Endothelial cell (in vitro differentiated cells): ENCODE results near the gene LRRC3B. TPM values are rescaled to one million over a fixed set of nuclear protein-coding genes. Genes with fewer than 3 reads are reported as not detected.

Experiments used
- DNase-seq: peaks from one replicate; pipeline ENCODE4 v3.0.0; 2021; ENCODE audit warnings: low spot score
- H3K27ac Mint-ChIP-seq: one replicate; pipeline ENCODE4 v1.8.0; 2021; ENCODE audit warnings: mixed read lengths, inconsistent platforms; ENCODE audit not compliant: unreplicated experiment
- H3K27me3 Mint-ChIP-seq: one replicate; pipeline ENCODE4 v1.8.0; 2021; ENCODE audit warnings: mild to moderate bottlenecking, moderate library complexity, mixed read lengths, inconsistent platforms; ENCODE audit not compliant: unreplicated experiment
- H3K36me3 Mint-ChIP-seq: one replicate; pipeline ENCODE4 v1.8.0; 2021; ENCODE audit warnings: mild to moderate bottlenecking, low read depth, mixed read lengths, inconsistent platforms; ENCODE audit not compliant: unreplicated experiment
- H3K4me1 Mint-ChIP-seq: one replicate; pipeline ENCODE4 v1.8.0; 2021; ENCODE audit warnings: mild to moderate bottlenecking, mixed read lengths, inconsistent platforms; ENCODE audit not compliant: unreplicated experiment
- H3K4me3 Mint-ChIP-seq: one replicate; pipeline ENCODE4 v1.8.0; 2021; ENCODE audit warnings: mild to moderate bottlenecking, mixed read lengths, inconsistent platforms; ENCODE audit not compliant: unreplicated experiment
- H3K9me3 Mint-ChIP-seq: one replicate; pipeline ENCODE4 v1.8.0; 2021; ENCODE audit warnings: mixed read lengths, inconsistent platforms; ENCODE audit not compliant: unreplicated experiment
- CTCF ChIP-seq: fragments of 200-600 bp; sonication (generic); IDR thresholded peaks from one replicate; pipeline ENCODE4 v1.5.0; 2021; ENCODE audit warnings: antibody characterized with exemption; ENCODE audit not compliant: unreplicated experiment
- total RNA-seq: library from RNA; stranded (reverse); fragmentation: NEBNext Ultra II Directional; extraction: Animal tissue kit (Norgen Biotek cat#: 25700); gene quantifications from one replicate; pipeline ENCODE4 v1.2.1, GENCODE V29; 2021; ENCODE audit not compliant: unreplicated experiment

Gene LRRC3B
- total RNA-seq, 1 donor from 2014 or later = 3.6 TPM

- TF ChIP-seq CTCF = no peak
- Mint-ChIP-seq H3K4me1 (no peaks in the 10 kb centered on the region), H3K4me3 (no peak overlapping the region), H3K9me3 (no peaks in the 10 kb centered on the region), H3K27ac (no peak overlapping the region), H3K36me3 (no peaks in the 10 kb centered on the region), H3K27me3 (no peaks in the 10 kb centered on the region)
- no peak for DNase-seq
Measured at GRCh38 chr3:26655231-26655630, 32.7 kb downstream of the LRRC3B start.

- no peak overlapping the region for H3K27ac Mint-ChIP-seq
- DNase-seq = no peak
- TF ChIP-seq CTCF = peak; percentile 20
- no peaks in the 10 kb centered on the region for H3K27me3 Mint-ChIP-seq
- no peaks in the 10 kb centered on the region for H3K4me1 Mint-ChIP-seq
- no peaks in the 10 kb centered on the region for H3K36me3 Mint-ChIP-seq
- H3K9me3 Mint-ChIP-seq = no peaks in the 10 kb centered on the region
- no peak overlapping the region for H3K4me3 Mint-ChIP-seq
Measured at GRCh38 chr3:26657348-26657976, 34.9 kb downstream of the LRRC3B start.

DNA sequence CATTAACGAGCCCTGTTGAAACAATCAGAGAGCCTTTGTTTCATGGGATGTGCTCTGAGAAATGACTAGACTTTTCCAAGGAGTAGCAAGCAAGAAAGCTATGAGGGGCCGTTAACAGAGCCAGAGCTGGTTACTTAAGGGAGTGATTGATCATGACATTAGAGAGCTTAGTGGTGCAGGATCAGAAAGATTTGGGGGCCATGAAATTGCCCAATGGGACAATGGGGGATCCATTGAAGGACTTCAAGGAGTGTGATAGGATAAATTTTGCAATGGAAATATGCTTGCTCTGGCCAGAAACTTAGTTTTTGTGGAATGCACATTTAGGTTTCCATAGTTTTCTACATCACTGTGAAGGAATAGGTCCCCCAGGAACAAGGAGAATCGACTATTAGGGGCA is 45.6 kb downstream of the LRRC3B start:
- H3K4me3 Mint-ChIP-seq = no peak overlapping the region
- H3K36me3 Mint-ChIP-seq = no peaks in the 10 kb centered on the region
- no peak for TF ChIP-seq CTCF
- H3K9me3 Mint-ChIP-seq = no peaks in the 10 kb centered on the region
- no peaks in the 10 kb centered on the region for H3K27me3 Mint-ChIP-seq
- no peak overlapping the region for H3K27ac Mint-ChIP-seq
- H3K4me1 Mint-ChIP-seq = no peaks in the 10 kb centered on the region
- DNase-seq = no peak

GRCh38 chr3:26668696-26669095 is 46.1 kb downstream of the LRRC3B start:
- H3K27me3 Mint-ChIP-seq = no peaks in the 10 kb centered on the region
- no peaks in the 10 kb centered on the region for H3K9me3 Mint-ChIP-seq
- no peak overlapping the region for H3K27ac Mint-ChIP-seq
- no peak for TF ChIP-seq CTCF
- no peaks in the 10 kb centered on the region for H3K36me3 Mint-ChIP-seq
- DNase-seq = no peak
- H3K4me3 Mint-ChIP-seq = no peak overlapping the region
- H3K4me1 Mint-ChIP-seq = no peaks in the 10 kb centered on the region

- Mint-ChIP-seq H3K36me3 (no peaks in the 10 kb centered on the region), H3K9me3 (no peaks in the 10 kb centered on the region), H3K4me3 (no peak overlapping the region), H3K27me3 (peaks cover 2% of the 10 kb centered on the region), H3K27ac (no peak overlapping the region), H3K4me1 (no peaks in the 10 kb centered on the region)
- no peak for DNase-seq
- no peak for TF ChIP-seq CTCF
Measured at GRCh38 chr3:26675336-26675735, 52.8 kb downstream of the LRRC3B start.
